Right lung (tissue), 5 donors: ENCODE results near the gene ADAM12. TPM values are rescaled to one million over a fixed set of nuclear protein-coding genes. Genes with fewer than 3 reads are reported as not detected.
"Not testable (repeated sequence)": the region's sequence is repeated elsewhere in the genome, so short reads cannot be mapped to it uniquely, and the experiment has no call there.

Source experiments
- DNase-seq, 2 donors: peaks; one replicate each; pipeline ENCODE4 v3.0.0-alpha.2; 2013
- polyA plus RNA-seq, 5 donors: library from polyadenylated mRNA; unstranded; fragments of 120-200 nt; gene quantifications; one replicate each; pipeline versions ENCODE4 v1.2.1 to v1.2.3, GENCODE V29; 2013; ENCODE audit warnings: inconsistent platforms in 1 of 5, low replicate concordance in 1 of 5; ENCODE audit not compliant: insufficient read length in 5 of 5, insufficient read depth in 1 of 5

The ADAM12 gene
- polyA plus RNA-seq, 5 donors, result 6.3 to 12.1 (median 9.9) TPM

- DNase-seq, result no peak
These were observed 14.7 kb upstream of the ADAM12 start for GRCh38 chr10:126402721-126403695.

GRCh38 chr10:126400641-126401040, 12.4 kb upstream of the ADAM12 start:
- no peak for DNase-seq

GRCh38 chr10:126398924-126399323, 10.6 kb upstream of the ADAM12 start:
- no peak for DNase-seq

- no peak for DNase-seq
These were observed 10.1 kb upstream of the ADAM12 start for GRCh38 chr10:126398383-126398743.

- DNase-seq, result no peak
These were observed 9.5 kb upstream of the ADAM12 start for GRCh38 chr10:126397640-126398382.

GRCh38 chr10:126397156-126397555, 8.9 kb upstream of the ADAM12 start:
- no peak for DNase-seq

GRCh38 chr10:126394948-126395347, 6.7 kb upstream of the ADAM12 start:
- DNase-seq, result no peak

- DNase-seq, result no peak
These were observed 4.8 kb upstream of the ADAM12 start for GRCh38 chr10:126393076-126393475.

GRCh38 chr10:126392469-126392868, 4.2 kb upstream of the ADAM12 start:
- no peak for DNase-seq

GRCh38 chr10:126392068-126392467, 3.8 kb upstream of the ADAM12 start:
- DNase-seq, result no peak

- peak; percentile 73 to 76 for DNase-seq
These were observed 3.1 kb upstream of the ADAM12 start for GRCh38 chr10:126391192-126391885.

GRCh38 chr10:126390324-126390723, 2.0 kb upstream of the ADAM12 start:
- DNase-seq, result no peak

- peak; percentile 68 for DNase-seq
These were observed 996 bp downstream of the ADAM12 start for GRCh38 chr10:126387041-126387921.

GRCh38 chr10:126384269-126384873, 3.9 kb downstream of the ADAM12 start:
- DNase-seq, result no peak

- DNase-seq, result no peak
These were observed 7.8 kb downstream of the ADAM12 start for GRCh38 chr10:126380352-126381076.

GRCh38 chr10:126379166-126379565, 9.1 kb downstream of the ADAM12 start:
- DNase-seq, result not testable (repeated sequence)

GRCh38 chr10:126376956-126377355, 11.3 kb downstream of the ADAM12 start:
- no peak for DNase-seq

- DNase-seq, result no peak
These were observed 12.2 kb downstream of the ADAM12 start for GRCh38 chr10:126375926-126376554.

GRCh38 chr10:126375299-126375698, 13.0 kb downstream of the ADAM12 start:
- no peak for DNase-seq

GRCh38 chr10:126374435-126374834, 13.8 kb downstream of the ADAM12 start:
- DNase-seq, result no peak
